Activated CD4-positive, alpha-beta T cell treated with anti-CD3 and anti-CD28 coated beads for 36 hours (primary cell): ENCODE data around the gene HINT2. TPM values are rescaled to one million over a fixed set of nuclear protein-coding genes. Genes with fewer than 3 reads are reported as not detected.

Source experiments
- ATAC-seq: fragments of 200-7000 bp; cut with Tn5 transposase; one replicate; pipeline ENCODE4 v1.10.0; 2021; ENCODE audit warnings: mild to moderate bottlenecking, moderate library complexity
- CTCF ChIA-PET: fragments of 350-600 bp; sonication (Branson Sonifier 250); formaldehyde crosslinking; loops from one replicate; lab custom pipeline; 2021; ENCODE audit warnings: antibody characterized with exemption; lab: Charles Lee
- POLR2A ChIA-PET: fragments of 350-600 bp; sonication (Branson Sonifier 250); formaldehyde crosslinking; loops from one replicate; lab custom pipeline; 2021; ENCODE audit warnings: antibody characterized with exemption, inconsistent platforms; lab: Charles Lee
- DNase-seq: peaks from one replicate; pipeline ENCODE4 v3.0.0-alpha.2; 2020
- H3K27ac Mint-ChIP-seq: one replicate; pipeline ENCODE4 v1.8.0; 2021; ENCODE audit warnings: mixed read lengths
- H3K27me3 Mint-ChIP-seq: one replicate; pipeline ENCODE4 v1.8.0; 2021; ENCODE audit warnings: mixed read lengths
- H3K36me3 Mint-ChIP-seq: one replicate; pipeline ENCODE4 v1.8.0; 2021; ENCODE audit warnings: low read depth, mixed read lengths
- H3K4me1 Mint-ChIP-seq: one replicate; pipeline ENCODE4 v1.8.0; 2021; ENCODE audit warnings: mixed read lengths
- H3K4me3 Mint-ChIP-seq: one replicate; pipeline ENCODE4 v1.8.0; 2021; ENCODE audit warnings: mild to moderate bottlenecking, moderate library complexity, mixed read lengths
- H3K9me3 Mint-ChIP-seq: one replicate; pipeline ENCODE4 v1.8.0; 2021; ENCODE audit warnings: low read depth, mixed read lengths
- intact Hi-C, 2 experiments: fragments of 100-400 bp; cut with DNase I in 1 of 2; cut with micrococcal nuclease in 1 of 2; formaldehyde crosslinking; loops; one replicate each; pipeline versions ENCODE4 v1.14.2 to v1.15.1; 2022 to 2024; cut with DNase I, micrococcal nuclease
- total RNA-seq, 2 experiments: library from RNA; stranded (reverse); gene quantifications; one replicate each; pipeline ENCODE4 v1.2.3, GENCODE V29; 2021

HINT2 gene
- 10 to 100 TPM; 47.4 to 61.1 TPM for total RNA-seq

GRCh38 chr9:35814841-35815543 lies at the start of gene HINT2:
Gene HINT2 (minus strand): TSS chr9:35815042. CDS start chr9:35814979, 63 bp downstream.
- POLR2A ChIA-PET, result interaction anchor here (0.6 to 1.4 kb wide), 2 partner anchors 16 to 742 kb away, joined by 3 read pairs; partner anchors contain the start of gene VCP
- Mint-ChIP-seq H3K27me3 (no peaks in the 10 kb centered on the region), H3K4me3 (peak within 1 kb of the TSS; percentile 93), H3K27ac (peak within 1 kb of the TSS; percentile 98), H3K4me1 (peaks cover 33% of the 10 kb centered on the region), H3K36me3 (peaks cover 10% of the 10 kb centered on the region), H3K9me3 (peaks cover 2% of the 10 kb centered on the region)
- ATAC-seq, result peak; percentile 85
- CTCF ChIA-PET, result interaction anchor here (0.6 to 3.2 kb wide), 10 partner anchors 8 to 1422 kb away, joined by 3 to 16 read pairs (median 4); partner anchors contain the start of genes CCDC107, FAM221B, FANCG and RMRP
- DNase-seq, result peak; percentile 99
- intact Hi-C loops, result loop anchor here (1.0 to 10.0 kb wide), 23 partner anchors 11 to 1650 kb away; partner anchors contain the start of genes CCDC107 (in 2 of the 2), RMRP (in 2 of the 2), ATOSB (in 1 of the 2) and CCL27 (in 1 of the 2)

- ATAC-seq (no peak), DNase-seq (no peak)
- Mint-ChIP-seq H3K27ac (no peak overlapping the region), H3K36me3 (no peaks in the 10 kb centered on the region), H3K9me3 (no peaks in the 10 kb centered on the region), H3K4me3 (no peak overlapping the region), H3K27me3 (peaks cover 5% of the 10 kb centered on the region), H3K4me1 (no peaks in the 10 kb centered on the region)
- POLR2A ChIA-PET, result no interaction called here
- CTCF ChIA-PET, result interaction anchor here (0.6 to 1.5 kb wide), 2 partner anchors 11 to 77 kb away, joined by 3 to 8 read pairs; no protein-coding TSS in a partner anchor
- intact Hi-C loops, result no loop called here
Measured at GRCh38 chr9:35863583-35863982, 48.7 kb upstream of the HINT2 start.

DNA sequence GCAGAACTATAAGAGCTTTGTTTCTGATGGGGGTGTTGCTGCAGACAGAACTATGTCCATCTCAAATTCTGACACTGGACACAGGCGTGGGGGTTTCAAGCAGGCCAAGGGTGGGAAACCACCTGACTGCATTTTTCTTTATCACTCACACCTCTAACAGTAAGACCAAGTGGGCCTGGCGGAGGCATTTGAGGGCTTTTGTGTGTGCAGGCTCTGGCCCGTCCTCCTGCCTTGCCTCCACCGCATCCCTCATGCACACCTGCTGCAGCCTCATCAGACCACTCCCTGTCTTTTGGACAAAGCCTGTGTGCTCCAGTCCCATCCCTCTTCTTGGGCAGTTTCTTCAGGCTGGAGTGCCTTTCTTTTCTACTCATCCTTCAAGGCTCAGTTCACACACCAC lies 47.5 kb upstream of the HINT2 start:
- H3K36me3 Mint-ChIP-seq, result no peaks in the 10 kb centered on the region
- POLR2A ChIA-PET, result no interaction called here
- no peak overlapping the region for H3K27ac Mint-ChIP-seq
- no peak overlapping the region for H3K4me3 Mint-ChIP-seq
- intact Hi-C loops, result no loop called here
- H3K27me3 Mint-ChIP-seq, result peaks cover 5% of the 10 kb centered on the region
- DNase-seq, result no peak
- ATAC-seq, result no peak
- CTCF ChIA-PET, result interaction anchor here (0.7 to 2.5 kb wide), 3 partner anchors 16 to 168 kb away, joined by 3 to 8 read pairs (median 3); no protein-coding TSS in a partner anchor
- H3K4me1 Mint-ChIP-seq, result no peaks in the 10 kb centered on the region
- H3K9me3 Mint-ChIP-seq, result no peaks in the 10 kb centered on the region

DNA sequence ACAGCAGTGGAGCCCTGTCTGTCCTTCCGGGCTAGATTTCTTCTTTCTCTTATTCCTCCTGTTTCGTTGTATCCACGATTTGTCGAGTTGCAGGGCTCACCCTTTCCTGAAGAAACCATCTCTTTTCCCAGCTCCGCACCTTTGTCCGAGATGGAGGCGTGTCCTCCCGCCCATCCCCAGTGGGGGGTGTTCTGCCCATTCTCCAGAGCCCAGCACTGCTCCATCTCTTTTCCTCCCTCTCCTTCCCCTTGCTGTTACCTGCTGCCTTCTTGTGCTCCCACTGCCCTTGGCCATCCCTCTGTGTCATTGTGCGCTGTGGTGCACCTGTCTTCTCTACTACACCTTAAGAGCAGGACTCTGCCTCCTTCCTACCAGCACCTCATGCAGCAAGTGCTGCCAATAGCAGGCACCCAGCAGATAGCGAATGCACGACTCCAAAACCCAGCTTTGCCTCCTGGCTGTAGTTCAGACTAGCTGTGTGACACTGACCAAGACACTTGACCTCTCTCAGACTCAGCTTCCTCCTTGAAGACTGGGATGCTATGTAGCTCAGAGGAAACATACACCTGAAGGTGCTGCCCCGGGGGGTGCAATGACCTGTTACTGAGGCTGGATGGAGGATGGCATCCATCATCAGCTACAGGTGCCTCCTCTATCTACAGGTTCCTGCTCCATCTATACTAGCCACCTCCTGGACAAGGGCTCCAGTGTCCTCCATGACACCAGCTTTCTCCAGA lies 46.5 kb upstream of the HINT2 start:
- Mint-ChIP-seq H3K27ac (no peak overlapping the region), H3K27me3 (peaks cover 5% of the 10 kb centered on the region), H3K9me3 (no peaks in the 10 kb centered on the region), H3K4me3 (no peak overlapping the region), H3K36me3 (no peaks in the 10 kb centered on the region), H3K4me1 (no peaks in the 10 kb centered on the region)
- no peak for ATAC-seq
- POLR2A ChIA-PET, result no interaction called here
- CTCF ChIA-PET, result interaction anchor here (0.6 to 2.5 kb wide), 5 partner anchors 17 to 167 kb away, joined by 3 to 8 read pairs (median 3); no protein-coding TSS in a partner anchor
- DNase-seq, result no peak
- intact Hi-C loops, result no loop called here

GRCh38 chr9:35859990-35860339 lies 45.1 kb upstream of the HINT2 start:
- CTCF ChIA-PET, result interaction anchor here (0.6 to 1.0 kb wide), 3 partner anchors 16 to 139 kb away, joined by 3 to 4 read pairs (median 3); no protein-coding TSS in a partner anchor

DNA sequence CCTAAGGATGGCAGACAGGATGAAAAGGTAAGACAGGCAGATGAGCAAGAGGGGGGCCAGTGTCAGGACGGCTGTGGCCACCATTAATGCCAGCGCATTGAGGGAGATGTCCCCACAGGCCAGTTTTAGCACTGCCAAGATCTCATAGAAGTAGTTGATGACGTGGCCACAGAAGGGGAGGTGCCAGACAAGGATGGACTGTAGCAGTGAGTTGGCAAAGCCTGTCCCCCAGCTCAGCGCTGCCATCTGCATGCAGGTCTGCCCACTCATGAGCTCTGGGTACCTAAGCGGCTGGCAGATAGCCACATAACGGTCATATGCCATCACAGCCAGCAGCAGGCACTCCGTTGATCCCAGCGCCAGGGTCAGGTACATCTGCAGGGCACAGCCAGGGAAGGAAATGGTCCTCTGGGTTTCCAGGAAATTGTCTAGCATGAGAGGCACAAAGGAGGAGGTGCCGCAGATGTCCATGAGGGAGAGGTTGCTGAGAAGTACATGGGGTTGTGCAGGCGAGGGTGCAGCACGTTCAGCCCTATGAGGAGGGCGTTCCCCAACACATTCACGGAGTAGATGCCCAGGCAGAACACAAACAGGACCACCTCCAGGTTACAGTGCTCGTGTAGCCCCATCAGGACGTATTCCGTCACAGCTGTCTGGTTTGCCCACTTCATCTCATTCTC lies 44.6 kb upstream of the HINT2 start:
- H3K4me3 Mint-ChIP-seq, result no peak overlapping the region
- intact Hi-C loops, result no loop called here
- ChIA-PET POLR2A (interaction anchor here (0.6 kb wide), 1 partner anchor 698 kb away, joined by 3 read pairs; no protein-coding TSS in a partner anchor), CTCF (interaction anchor here (0.6 to 1.0 kb wide), 3 partner anchors 19 to 140 kb away, joined by 3 to 4 read pairs (median 3); no protein-coding TSS in a partner anchor)
- ATAC-seq (peak; percentile 74), DNase-seq (peak; percentile 45)
- H3K36me3 Mint-ChIP-seq, result no peaks in the 10 kb centered on the region
- no peaks in the 10 kb centered on the region for H3K9me3 Mint-ChIP-seq
- no peak overlapping the region for H3K27ac Mint-ChIP-seq
- H3K4me1 Mint-ChIP-seq, result no peaks in the 10 kb centered on the region
- H3K27me3 Mint-ChIP-seq, result peaks cover 5% of the 10 kb centered on the region

More at GRCh38 chr9:35859990-35860339, 45.1 kb upstream of the HINT2 start:
- Mint-ChIP-seq H3K27ac (no peak overlapping the region), H3K4me3 (no peak overlapping the region), H3K27me3 (peaks cover 5% of the 10 kb centered on the region), H3K4me1 (no peaks in the 10 kb centered on the region), H3K9me3 (no peaks in the 10 kb centered on the region), H3K36me3 (no peaks in the 10 kb centered on the region)
- intact Hi-C loops, result no loop called here
- DNase-seq (no peak), ATAC-seq (no peak)
- POLR2A ChIA-PET, result interaction anchor here (0.6 kb wide), 1 partner anchor 699 kb away, joined by 3 read pairs; no protein-coding TSS in a partner anchor

DNA sequence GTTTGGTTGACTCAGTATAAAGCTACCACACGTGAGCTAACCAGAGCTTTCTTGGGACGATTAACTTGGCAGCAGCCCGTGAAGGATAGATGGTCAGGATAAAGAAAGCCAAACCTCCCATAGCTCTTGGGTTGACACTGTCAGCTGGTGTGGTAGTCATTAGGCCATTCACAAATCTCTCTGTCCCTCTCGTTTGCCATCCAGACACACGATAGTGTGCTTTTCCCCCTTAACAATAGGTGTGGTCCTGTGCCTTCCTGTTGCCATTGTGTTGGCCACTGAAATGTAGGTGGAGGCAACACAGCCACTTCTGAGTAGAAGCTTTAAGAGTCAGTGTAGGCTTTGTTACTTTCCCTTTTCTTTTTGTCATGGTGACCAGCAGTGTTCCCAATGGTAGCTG lies 43.6 kb upstream of the HINT2 start:
- CTCF ChIA-PET, result interaction anchor here (0.6 to 2.4 kb wide), 7 partner anchors 20 to 247 kb away, joined by 3 to 10 read pairs (median 5); no protein-coding TSS in a partner anchor
- Mint-ChIP-seq H3K4me3 (no peak overlapping the region), H3K9me3 (no peaks in the 10 kb centered on the region), H3K27me3 (peaks cover 5% of the 10 kb centered on the region), H3K27ac (no peak overlapping the region), H3K4me1 (no peaks in the 10 kb centered on the region), H3K36me3 (no peaks in the 10 kb centered on the region)
- intact Hi-C loops, result no loop called here
- DNase-seq, result no peak
- no peak for ATAC-seq
- POLR2A ChIA-PET, result no interaction called here

- no peak overlapping the region for H3K4me3 Mint-ChIP-seq
- H3K27me3 Mint-ChIP-seq, result peaks cover 5% of the 10 kb centered on the region
- intact Hi-C loops, result no loop called here
- no peaks in the 10 kb centered on the region for H3K4me1 Mint-ChIP-seq
- POLR2A ChIA-PET, result no interaction called here
- H3K36me3 Mint-ChIP-seq, result no peaks in the 10 kb centered on the region
- DNase-seq (no peak), ATAC-seq (no peak)
- CTCF ChIA-PET, result interaction anchor here (0.7 to 2.4 kb wide), 7 partner anchors 25 to 82 kb away, joined by 3 to 10 read pairs (median 4); no protein-coding TSS in a partner anchor
- H3K27ac Mint-ChIP-seq, result no peak overlapping the region
- H3K9me3 Mint-ChIP-seq, result no peaks in the 10 kb centered on the region
Measured at GRCh38 chr9:35856882-35857281, 42.0 kb upstream of the HINT2 start.

DNA sequence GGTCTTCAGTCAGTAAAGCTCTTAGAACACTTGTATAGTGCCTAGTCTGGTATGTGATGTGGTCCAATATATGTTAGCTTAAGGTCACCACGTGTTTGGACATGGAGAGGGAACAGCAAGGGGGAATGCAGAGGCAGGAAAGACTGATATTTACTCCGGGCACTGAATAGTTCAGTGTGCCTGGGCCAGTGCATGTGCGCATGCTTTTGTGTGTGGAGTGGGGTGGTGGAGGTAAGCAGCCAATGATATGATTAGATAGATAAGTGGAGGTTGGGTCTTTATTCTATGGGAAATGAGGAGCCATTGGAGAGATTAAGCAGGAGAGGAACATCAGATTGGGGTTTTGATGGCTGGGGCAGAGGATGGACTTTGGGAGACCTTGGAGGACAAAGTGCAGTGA lies 41.4 kb upstream of the HINT2 start:
- Mint-ChIP-seq H3K4me3 (no peak overlapping the region), H3K27ac (no peak overlapping the region), H3K9me3 (no peaks in the 10 kb centered on the region), H3K36me3 (no peaks in the 10 kb centered on the region), H3K27me3 (peaks cover 1% of the 10 kb centered on the region), H3K4me1 (no peaks in the 10 kb centered on the region)
- ChIA-PET CTCF (interaction anchor here (0.7 to 1.8 kb wide), 4 partner anchors 26 to 81 kb away, joined by 3 to 4 read pairs (median 4); no protein-coding TSS in a partner anchor), POLR2A (interaction anchor here (0.6 kb wide), 1 partner anchor 83 kb away, joined by 4 read pairs; no protein-coding TSS in a partner anchor)
- DNase-seq (no peak), ATAC-seq (no peak)
- intact Hi-C loops, result no loop called here

- ChIA-PET CTCF (interaction anchor here (0.7 to 1.3 kb wide), 2 partner anchors 29 to 164 kb away, joined by 3 read pairs; no protein-coding TSS in a partner anchor), POLR2A (no interaction called here)
- Mint-ChIP-seq H3K4me1 (no peaks in the 10 kb centered on the region), H3K4me3 (no peak overlapping the region), H3K27me3 (no peaks in the 10 kb centered on the region), H3K9me3 (no peaks in the 10 kb centered on the region), H3K27ac (no peak overlapping the region), H3K36me3 (no peaks in the 10 kb centered on the region)
- ATAC-seq (no peak), DNase-seq (no peak)
- intact Hi-C loops, result loop anchor here in 1 of 2 experiments (5.0 kb wide), 1 partner anchor 38 kb away; no protein-coding TSS in a partner anchor
Measured at GRCh38 chr9:35854091-35854762, 39.4 kb upstream of the HINT2 start.
